GM12878 (cell line): Measurements from ENCODE around the gene GPR39. TPM values are rescaled to one million over a fixed set of nuclear protein-coding genes. Genes with fewer than 3 reads are reported as not detected.

Experiments used
- ATAC-seq: fragments of 200-7000 bp; cut with Tn5 transposase; 3 replicates; pipeline ENCODE4 v1.9.1; 2020; ENCODE audit warnings: mild to moderate bottlenecking, moderate library complexity
- BruUV-seq: library from RNA; stranded (reverse); fragments of 400-500 nt; replicated peaks from 2 replicates; lab custom pipeline; 2021; lab: Mats Ljungman, UMichigan
- CTCF ChIA-PET: fragments of 300-600 bp; sonication (Branson Sonifier 250); formaldehyde crosslinking; extraction: SDS; loops from one replicate; lab custom pipeline; 2021; ENCODE audit warnings: inconsistent platforms; lab: Yijun Ruan, JAX
- POLR2A ChIA-PET: fragments of 350-600 bp; formaldehyde crosslinking; extraction: SDS; loops from one replicate; lab custom pipeline; 2021; ENCODE audit warnings: inconsistent platforms; lab: Charles Lee
- RAD21 ChIA-PET: fragments of 300-600 bp; sonication (Branson Sonifier 250); formaldehyde crosslinking; loops from one replicate; lab custom pipeline; 2023; ENCODE audit warnings: antibody characterized with exemption; ENCODE audit not compliant: unreplicated experiment; lab: Charles Lee
- SMC1A ChIA-PET: fragments of 300-600 bp; sonication (Branson Sonifier 250); formaldehyde crosslinking; loops from one replicate; lab custom pipeline; 2023; ENCODE audit not compliant: unreplicated experiment, uncharacterized antibody; lab: Charles Lee
- DNase-seq: peaks from one replicate; pipeline ENCODE4 v3.0.0-alpha.2; 2011; ENCODE audit warnings: low read depth, low spot score
- FAIRE-seq: peaks from 3 replicates; lab custom pipeline; 2011; peaks lifted over from hg19 to GRCh38; lab: Jason Lieb, UNC
- H2AFZ ChIP-seq: 2 replicates; pipeline ENCODE4 v1.6.0; 2011; ENCODE audit warnings: low read depth, low read length, control low read depth; ENCODE audit not compliant: control insufficient read depth
- H3K27ac ChIP-seq: 2 replicates; pipeline ENCODE4 v1.5.1; 2011; ENCODE audit warnings: control low read depth; ENCODE audit not compliant: control insufficient read depth, insufficient read depth
- H3K27me3 ChIP-seq, 2 experiments: replicated peaks in 1 of 2; 2 replicates each; pipeline versions ENCODE4 v1.6.0 to v1.6.1; 2011; ENCODE audit warnings: low read length in 1 of 2; ENCODE audit not compliant: control insufficient read depth in 2 of 2, insufficient read depth in 2 of 2
- H3K36me3 ChIP-seq, 2 experiments: 2 replicates each; pipeline ENCODE4 v1.5.1; 2011; ENCODE audit warnings: low read length in 1 of 2; ENCODE audit not compliant: control insufficient read depth in 2 of 2, insufficient read depth in 2 of 2
- H3K4me1 ChIP-seq: 2 replicates; pipeline ENCODE4 v1.6.1; 2011; ENCODE audit warnings: mild to moderate bottlenecking, low read length, moderate library complexity, mixed read lengths; ENCODE audit not compliant: control insufficient read depth, insufficient read depth
- H3K4me2 ChIP-seq: 2 replicates; pipeline ENCODE4 v1.6.0; 2011; ENCODE audit warnings: control low read depth; ENCODE audit not compliant: control insufficient read depth, insufficient read depth
- H3K4me3 ChIP-seq: fragments of 200-600 bp; sonication (generic); 2 replicates; pipeline ENCODE4 v1.5.1; 2016
- H3K79me2 ChIP-seq: 2 replicates; pipeline ENCODE4 v1.6.0; 2011; ENCODE audit warnings: low read length; ENCODE audit not compliant: control insufficient read depth, insufficient read depth
- H3K9ac ChIP-seq: 2 replicates; pipeline ENCODE4 v1.8.0; 2011; ENCODE audit warnings: low read length, control low read depth, mixed read lengths; ENCODE audit not compliant: control insufficient read depth, insufficient read depth
- H3K9me3 ChIP-seq: replicated peaks from 3 replicates; pipeline ENCODE4 v1.5.1; 2011; ENCODE audit warnings: mild to moderate bottlenecking, low read length; ENCODE audit not compliant: control insufficient read depth, insufficient read depth
- H4K20me1 ChIP-seq: 2 replicates; pipeline ENCODE4 v1.6.0; 2011; ENCODE audit not compliant: control insufficient read depth, insufficient read depth
- CHD2 ChIP-seq: IDR thresholded peaks from 2 replicates; pipeline ENCODE4 v1.6.1; 2011; ENCODE audit warnings: low read depth, low read length, improper control_type of control experiment, borderline replicate concordance
- CUX1 ChIP-seq: IDR thresholded peaks from 2 replicates; pipeline ENCODE4 v1.6.1; 2012; ENCODE audit warnings: improper control_type of control experiment, low read depth, low read length; ENCODE audit not compliant: insufficient replicate concordance
- E2F4 ChIP-seq: IDR thresholded peaks from 2 replicates; pipeline ENCODE4 v1.6.1; 2012; ENCODE audit warnings: low read depth, low read length, improper control_type of control experiment
- IRF3 ChIP-seq: fragments of 450-650 bp; IDR thresholded peaks from 2 replicates; pipeline ENCODE4 v1.6.1; 2014; ENCODE audit warnings: mild to moderate bottlenecking
- NR2C1 ChIP-seq: fragments of 450-650 bp; IDR thresholded peaks from 2 replicates; pipeline ENCODE4 v1.6.1; 2017; ENCODE audit warnings: antibody characterized with exemption, mild to moderate bottlenecking, moderate library complexity
- YBX1 ChIP-seq: fragments of 450-650 bp; IDR thresholded peaks from 2 replicates; pipeline ENCODE4 v1.6.1; 2016; ENCODE audit warnings: antibody characterized with exemption
- ZBTB40 ChIP-seq: fragments of 450-650 bp; IDR thresholded peaks from 2 replicates; pipeline ENCODE4 v1.6.1; 2016; ENCODE audit warnings: mild to moderate bottlenecking, moderate library complexity, borderline replicate concordance
- ZNF274 ChIP-seq: IDR thresholded peaks from one replicate; pipeline ENCODE4 v1.8.0; 2011; ENCODE audit not compliant: insufficient read length, insufficient read depth
- ZZZ3 ChIP-seq: IDR thresholded peaks from 2 replicates; pipeline ENCODE4 v1.6.1; 2011; ENCODE audit warnings: low read depth; ENCODE audit not compliant: control insufficient read depth, insufficient read length
- WGBS: methylation state at CpG from one replicate; pipeline ENCODE4 v1.1.6; 2016; ENCODE audit warnings: low lambda C conversion rate; ENCODE audit not compliant: insufficient replicate concordance, insufficient coverage; ENCODE audit errors: missing lambda C conversion rate; 5-methylcytosine and 5-hydroxymethylcytosine counted together
- in situ Hi-C: fragments of 300-500 bp; cut with MboI; formaldehyde crosslinking; loops from 9 replicates; pipeline ENCODE4 v1.14.3; 2018; ENCODE audit warnings: mixed read lengths
- intact Hi-C: fragments of 100-400 bp; cut with micrococcal nuclease; formaldehyde crosslinking; loops from one replicate; pipeline ENCODE4 v1.14.2; 2022; ENCODE audit not compliant: unreplicated experiment
- polyA plus RNA-seq, 11 experiments: library from polyadenylated mRNA; depleted of rRNA in 4 of 11; unstranded in 6 of 11; stranded (reverse) in 5 of 11; fragments of >200 nt; fragmentation: Nextera tagmentation in 4 of 11; fragmentation: Illumina TruSeq in 1 of 11; extraction: Ambion mirVana in 4 of 11; extraction: Trizol in 1 of 11; gene quantifications; 1 replicate in 1 of 11; 2 replicates in 10 of 11; pipeline versions ENCODE4 v1.2.1 to v1.2.3, GENCODE V29; 2011 to 2016; ENCODE audit warnings: inconsistent platforms in 2 of 11, missing spikeins in 2 of 11, low read depth in 1 of 11
- total RNA-seq, 4 experiments: library from RNA; depleted of rRNA in 3 of 4; stranded (reverse); fragments of >200 nt in 3 of 4; fragmentation: Illumina TruSeq in 1 of 4; extraction: Trizol in 1 of 4; gene quantifications; 2 replicates each; pipeline versions ENCODE4 v1.2.1 to v1.2.3, GENCODE V29; 2013 to 2021

The GPR39 gene
- total and polyA plus RNA-seq, 10 of the 15 experiments (the other 5 are each of a cell fraction or from before 2014, with no cell fraction given): 0.05 to 0.23 TPM; not detected in 8

GRCh38 chr2:132538331-132538855, 121.8 kb downstream of the GPR39 start:
- DNase-seq: no peak
- Histone ChIP-seq H3K79me2 (no peaks in the 10 kb centered on the region), H3K9me3 (no peaks in the 10 kb centered on the region; the same call in 2 of the 3 replicates), H3K4me2 (no peak overlapping the region), H3K36me3 (no peaks in the 10 kb centered on the region), H2AFZ (no peak overlapping the region), H3K9ac (no peak overlapping the region), H4K20me1 (no peaks in the 10 kb centered on the region), H3K4me3 (no peak overlapping the region), H3K27ac (no peak overlapping the region), H3K27me3 (no peaks in the 10 kb centered on the region), H3K4me1 (no peaks in the 10 kb centered on the region)
- POLR2A ChIA-PET: interaction anchor here (0.6 kb wide), 1 partner anchor 62 kb away, joined by 6 read pairs; no protein-coding TSS in a partner anchor
- no TSS peak for BruUV-seq
- in situ Hi-C loops (loop anchor here (25.0 kb wide), 1 partner anchor 1024 kb away; the partner anchor contains the start of gene NCKAP5), intact Hi-C loops (no loop called here)
- CTCF ChIA-PET: interaction anchor here (1.6 to 1.9 kb wide), 2 partner anchors 9 to 12 kb away, joined by 4 to 8 read pairs; no protein-coding TSS in a partner anchor
- RAD21 ChIA-PET: no interaction called here
- no peak for FAIRE-seq
- SMC1A ChIA-PET: interaction anchor here (1.6 kb wide), 1 partner anchor 8 kb away, joined by 5 read pairs; no protein-coding TSS in a partner anchor
- no peak for ATAC-seq
- no peak for TF ChIP-seq YBX1
- TF ChIP-seq CHD2: no peak
- TF ChIP-seq ZBTB40: no peak
- no peak for TF ChIP-seq IRF3
- TF ChIP-seq ZZZ3: no peak
- no peak for TF ChIP-seq CUX1
- no peak for TF ChIP-seq ZNF274
- TF ChIP-seq E2F4: no peak
- TF ChIP-seq NR2C1: no peak
- 0% methylated on average over 4 of the region's 4 CpGs for WGBS
